Lung microvascular endothelial cell (primary cell): ENCODE measurements around the gene MYH9. TPM values are rescaled to one million over a fixed set of nuclear protein-coding genes. Genes with fewer than 3 reads are reported as not detected.
A peak's percentile ranks its signal among the peaks of the same experiment; 100 is the strongest.
"Not testable (repeated sequence)": the region's sequence is repeated elsewhere in the genome, so short reads cannot be mapped to it uniquely, and the experiment has no call there.

Experiments used
- DNase-seq, 2 donors: peaks; one replicate each; pipeline versions ENCODE4 v3.0.0 to v3.0.0-alpha.2; 2010; ENCODE audit warnings: low read depth in 2 of 2
- total RNA-seq: library from RNA; depleted of rRNA; stranded (reverse); fragments of >200 nt; gene quantifications from 2 replicates; pipeline ENCODE4 v1.2.1, GENCODE V29; 2014

The MYH9 gene
- total RNA-seq, 1 donor from 2014 or later, result 410 TPM

GRCh38 chr22:36252754-36253522 is 134.8 kb downstream of the MYH9 start, which contains the start of gene APOL1:
TSS of gene APOL1 (plus strand) at chr22:36253133. CDS start at chr22:36254956, 1,823 bp downstream.
- DNase-seq, result peak; percentile 54 to 83

- not testable (repeated sequence) for DNase-seq
These were observed 135.7 kb downstream of the MYH9 start for GRCh38 chr22:36251979-36252608.

- DNase-seq, result not testable (repeated sequence)
These were observed 137.3 kb downstream of the MYH9 start for GRCh38 chr22:36250292-36250960.

- DNase-seq, result no peak
These were observed 138.6 kb downstream of the MYH9 start for GRCh38 chr22:36249160-36249559.

GRCh38 chr22:36247955-36248354 is 139.8 kb downstream of the MYH9 start:
- DNase-seq, result no peak

GRCh38 chr22:36246718-36247117 is 141.0 kb downstream of the MYH9 start:
- no peak for DNase-seq

GRCh38 chr22:36245805-36246356 is 141.9 kb downstream of the MYH9 start:
- DNase-seq, result no peak

- DNase-seq, result no peak
These were observed 143.0 kb downstream of the MYH9 start for GRCh38 chr22:36244522-36245391.

GRCh38 chr22:36243986-36244385 is 143.8 kb downstream of the MYH9 start:
- no peak for DNase-seq

GRCh38 chr22:36239401-36240171 is 148.2 kb downstream of the MYH9 start, which contains the start of gene APOL2:
TSS of gene APOL2 (minus strand) at chr22:36239527. CDS start at chr22:36233162, 6,365 bp downstream.
- peak; percentile 94 to 97 for DNase-seq

- no peak for DNase-seq
These were observed 148.7 kb downstream of the MYH9 start for GRCh38 chr22:36239150-36239400.

- DNase-seq, result peak in 1 of 2 donors; percentile 80
These were observed 149.2 kb downstream of the MYH9 start for GRCh38 chr22:36238373-36239149.

GRCh38 chr22:36237462-36238372 is 150.1 kb downstream of the MYH9 start:
- DNase-seq, result peak; percentile 54 to 59

GRCh38 chr22:36236388-36237319 is 151.1 kb downstream of the MYH9 start:
- DNase-seq, result no peak

GRCh38 chr22:36235585-36235984 is 152.2 kb downstream of the MYH9 start:
- no peak for DNase-seq

- DNase-seq, result peak in 1 of 2 donors; percentile 16
These were observed 152.8 kb downstream of the MYH9 start for GRCh38 chr22:36234919-36235318.

GRCh38 chr22:36234213-36234612 is 153.6 kb downstream of the MYH9 start:
- DNase-seq, result no peak
